GM19455 (cell line): ENCODE results near the gene ENDOD1.

Source experiments
- ATAC-seq: cut with Tn5 transposase; IDR thresholded peaks from one replicate; pipeline ENCODE4 v1.9.1; 2021; ENCODE audit not compliant: unreplicated experiment

Gene ENDOD1

DNA sequence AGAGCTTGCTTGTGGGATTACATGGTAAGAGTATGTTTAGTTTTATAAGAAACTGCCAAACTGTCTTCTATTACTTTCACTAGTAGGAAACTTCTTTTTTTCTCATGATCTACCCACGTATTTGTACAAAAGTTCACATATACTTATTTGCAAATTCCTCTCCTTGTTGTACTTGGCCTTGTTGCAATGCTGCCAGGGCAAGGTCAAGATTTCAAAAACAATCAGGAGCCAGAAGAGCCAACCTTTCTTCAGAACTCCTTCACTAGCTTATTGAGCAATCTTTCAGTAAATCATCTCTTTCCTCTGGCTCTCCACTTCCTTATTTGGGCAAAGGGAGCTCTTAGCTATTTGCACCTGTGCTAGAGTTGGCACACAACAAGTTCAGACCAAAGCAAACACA, 13.2 kb upstream of the ENDOD1 start:
- ATAC-seq = no peak

DNA sequence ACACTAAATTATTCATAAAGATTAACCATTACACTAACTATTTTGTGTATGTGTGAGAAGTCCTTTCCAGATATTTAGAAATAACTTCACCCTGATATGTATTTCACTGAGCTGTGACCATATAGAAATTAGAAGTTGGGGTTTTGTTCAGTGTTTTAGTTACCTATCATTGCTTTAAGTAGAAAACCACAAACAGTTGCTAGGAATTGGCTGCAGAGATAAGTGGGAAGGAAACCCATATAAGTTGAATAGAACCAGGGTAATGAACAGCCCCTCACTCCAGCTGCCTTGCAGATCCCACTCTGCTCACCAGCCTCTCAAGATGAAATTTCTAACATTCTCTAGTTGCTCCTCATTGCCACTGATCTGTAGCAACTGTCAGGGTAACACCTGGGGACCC, 12.7 kb upstream of the ENDOD1 start:
- ATAC-seq = no peak

- no peak for ATAC-seq
These were observed 11.1 kb upstream of the ENDOD1 start for GRCh38 chr11:95078526-95078925.

GRCh38 chr11:95081010-95081409, 8.6 kb upstream of the ENDOD1 start:
- no peak for ATAC-seq

DNA sequence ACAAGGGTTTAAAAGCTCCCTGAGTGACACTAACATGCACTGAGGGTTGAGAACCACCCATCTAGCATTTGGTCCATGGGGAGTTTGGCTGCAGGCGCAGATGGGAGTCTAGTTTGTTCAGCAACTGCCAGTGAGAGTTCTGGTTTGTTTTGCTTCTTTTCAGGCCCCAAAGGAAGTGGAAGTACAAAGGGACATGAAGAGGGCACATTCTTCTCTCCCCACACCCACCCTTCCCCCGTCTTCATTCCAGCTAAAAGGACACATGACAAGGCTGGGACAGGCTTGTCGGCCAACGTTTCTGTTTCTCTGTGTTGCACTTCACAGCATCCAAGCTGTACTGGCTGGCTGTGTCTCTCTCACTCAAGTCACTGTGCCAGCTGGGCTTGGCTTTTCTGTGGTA, 8.2 kb upstream of the ENDOD1 start:
- ATAC-seq = no peak

DNA sequence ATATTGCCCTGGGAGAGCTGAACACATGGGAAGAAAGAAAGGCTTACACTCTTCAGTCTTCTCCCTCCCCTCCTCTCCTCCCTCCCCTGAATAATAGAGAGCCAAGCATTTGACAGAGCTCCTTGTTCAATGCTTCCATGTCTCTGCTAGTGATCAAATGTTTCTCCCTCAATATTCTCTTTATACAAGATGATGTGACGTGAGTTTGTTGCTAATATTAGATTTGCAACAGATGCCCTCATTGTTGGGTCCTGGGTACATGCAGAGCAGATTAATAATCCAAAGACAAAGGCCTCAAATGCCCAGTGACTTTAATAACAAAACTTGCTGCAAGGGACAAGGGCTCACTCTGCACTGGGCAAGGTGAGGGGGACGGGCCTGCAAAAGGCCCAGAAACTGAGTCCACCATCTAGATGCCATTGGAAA, 7.1 kb upstream of the ENDOD1 start:
- no peak for ATAC-seq

GRCh38 chr11:95084509-95084908, 5.1 kb upstream of the ENDOD1 start:
- ATAC-seq = no peak

DNA sequence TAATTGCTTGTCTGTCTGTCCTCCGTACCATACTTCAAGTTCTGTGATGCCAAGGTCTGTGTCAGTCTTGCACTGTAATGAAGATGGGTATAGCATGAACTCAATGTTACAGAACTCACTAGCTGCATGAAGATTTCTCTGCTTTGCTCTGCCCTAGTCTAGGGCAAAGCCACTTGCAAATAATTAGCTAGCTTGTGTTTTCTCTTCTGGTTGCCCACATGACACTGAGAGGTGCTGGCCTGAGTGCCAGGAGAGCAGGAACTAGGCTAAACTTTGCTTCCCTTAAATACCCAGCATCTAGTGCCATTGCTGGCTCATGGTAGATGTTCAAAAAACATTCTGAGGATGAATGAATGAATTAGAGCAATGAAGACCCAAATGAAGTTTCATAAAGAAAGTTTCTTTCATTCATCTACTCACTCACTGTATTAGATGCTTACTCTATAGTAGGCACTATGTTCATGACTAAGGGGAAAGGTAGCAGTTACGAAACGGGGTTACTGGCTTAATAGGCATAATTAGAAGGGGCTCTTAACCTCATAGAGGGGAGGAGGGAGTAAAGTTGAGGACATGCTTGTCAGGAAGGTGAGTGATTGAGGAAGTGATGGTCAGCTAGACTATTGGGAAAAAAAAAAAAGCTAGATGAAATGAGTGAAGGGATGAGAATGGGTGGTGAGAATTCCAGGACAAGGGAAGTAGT, 4.4 kb upstream of the ENDOD1 start:
- ATAC-seq = no peak

DNA sequence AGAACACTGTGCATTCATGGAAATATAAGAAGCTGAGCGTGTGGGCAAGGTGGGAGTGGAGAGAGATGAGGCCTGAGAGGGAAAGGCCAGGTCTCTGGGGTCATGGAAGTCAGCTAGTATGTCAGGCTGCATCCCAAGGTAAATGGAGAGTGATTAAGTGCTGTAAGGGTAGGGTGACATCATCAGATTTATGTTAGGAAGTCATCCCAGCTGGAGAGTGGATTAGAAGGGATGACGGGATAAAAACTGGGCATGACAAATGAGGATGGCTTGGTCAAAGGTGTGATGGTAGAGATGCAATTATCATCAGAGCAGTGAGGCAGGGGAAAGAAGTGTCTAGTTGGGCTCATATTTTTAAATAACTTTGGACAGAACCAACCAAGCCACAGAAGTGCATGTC, 3.5 kb upstream of the ENDOD1 start:
- no peak for ATAC-seq

- ATAC-seq = no peak
These were observed 2.6 kb upstream of the ENDOD1 start for GRCh38 chr11:95086836-95087570.

- peak; percentile 57 for ATAC-seq
These were observed 563 bp upstream of the ENDOD1 start for GRCh38 chr11:95088946-95089619.

- no peak for ATAC-seq
These were observed 2.1 kb downstream of the ENDOD1 start for GRCh38 chr11:95091663-95092180.

GRCh38 chr11:95092549-95093324, 3.1 kb downstream of the ENDOD1 start:
- ATAC-seq = no peak

GRCh38 chr11:95093548-95093947, 3.9 kb downstream of the ENDOD1 start:
- no peak for ATAC-seq

DNA sequence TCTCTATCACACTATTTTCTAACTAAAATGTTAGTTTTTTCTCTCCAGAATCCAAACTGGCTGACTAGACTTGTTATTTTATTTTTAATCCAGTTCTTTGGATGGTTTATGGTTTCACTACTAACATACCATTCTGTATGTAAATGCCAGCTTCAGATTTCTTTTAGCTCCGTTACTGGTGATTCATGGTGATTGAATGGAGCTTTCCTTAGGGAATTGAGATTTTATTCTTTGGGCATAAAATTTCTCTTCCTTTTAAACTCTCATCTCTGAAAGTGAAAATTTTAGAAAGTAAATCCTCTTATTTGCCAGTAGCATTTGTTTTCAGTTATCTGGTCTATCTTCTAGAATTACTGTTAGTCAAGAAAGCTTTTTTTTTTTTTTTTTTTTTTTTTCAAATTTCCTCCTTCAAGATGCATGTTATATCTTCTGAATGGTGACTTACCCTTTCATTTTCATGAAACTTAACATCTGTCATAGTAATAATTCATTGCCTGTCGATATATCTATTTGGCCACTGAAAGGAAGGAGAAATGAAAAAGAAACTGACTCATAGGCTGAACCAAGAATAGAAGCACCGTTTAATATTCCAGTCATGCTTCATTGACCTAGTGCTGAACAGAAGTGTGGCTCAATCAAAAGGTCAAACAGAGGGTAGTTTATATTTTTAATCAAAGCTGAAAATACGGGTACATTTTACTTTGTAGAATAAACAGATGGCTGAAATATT, 6.4 kb downstream of the ENDOD1 start:
- ATAC-seq = peak; percentile 68

- no peak for ATAC-seq
These were observed 7.6 kb downstream of the ENDOD1 start for GRCh38 chr11:95097209-95097608.

DNA sequence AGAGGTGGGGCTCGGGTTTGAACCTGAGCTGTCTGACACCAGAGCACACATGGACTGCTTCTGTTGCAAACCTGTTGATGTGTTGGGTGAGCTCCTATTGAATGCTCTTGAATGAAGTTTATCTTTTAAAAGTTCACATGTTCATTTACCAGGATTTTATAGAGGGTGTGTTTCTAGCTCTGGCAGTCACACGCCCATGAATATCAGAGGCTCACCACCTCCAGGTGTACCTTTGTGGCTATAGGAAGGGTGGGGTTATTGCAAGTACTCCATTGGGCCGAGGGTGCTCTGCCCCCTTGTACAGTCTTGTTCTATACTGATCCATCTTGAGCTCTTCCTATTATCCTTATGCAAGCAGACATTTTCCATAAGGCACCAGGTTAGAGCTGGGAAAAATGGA, 9.2 kb downstream of the ENDOD1 start:
- no peak for ATAC-seq

GRCh38 chr11:95100191-95100648, 10.6 kb downstream of the ENDOD1 start:
- ATAC-seq = no peak

GRCh38 chr11:95100856-95101507, 11.3 kb downstream of the ENDOD1 start:
- no peak for ATAC-seq

DNA sequence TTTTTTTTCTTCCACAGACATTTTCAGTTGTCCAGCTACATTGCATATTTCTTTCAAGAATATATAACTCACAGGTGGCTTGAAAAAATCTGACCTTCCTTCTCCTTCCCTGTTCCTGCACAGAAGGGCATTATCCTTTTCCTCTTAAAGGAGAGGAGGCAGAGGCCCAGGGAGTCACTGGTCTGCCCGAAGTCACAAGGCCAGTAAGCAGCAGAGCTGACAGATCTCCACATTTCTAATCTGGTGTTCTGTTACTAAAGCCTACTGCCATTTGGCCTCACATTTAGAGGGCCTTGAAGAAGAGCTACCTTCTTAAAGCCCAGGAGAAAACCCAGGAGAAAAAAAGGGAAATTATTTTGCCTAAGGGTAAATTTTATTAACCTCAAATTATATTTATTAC, 12.3 kb downstream of the ENDOD1 start:
- no peak for ATAC-seq
